Thyroid gland (tissue), 4 donors: Measurements from ENCODE around the gene TRAPPC6A.

Experiments
- CTCF ChIP-seq, 6 experiments: fragments of 200-600 bp in 3 of 6; fragments of 450-650 bp in 3 of 6; sonication (generic) in 3 of 6; IDR thresholded peaks; one replicate each; pipeline ENCODE4 v1.5.1; 2016 to 2019; ENCODE audit warnings: antibody characterized with exemption in 6 of 6, mild to moderate bottlenecking in 2 of 6, inconsistent platforms in 1 of 6, moderate library complexity in 1 of 6
- POLR2A ChIP-seq, 2 donors: fragments of 450-650 bp; IDR thresholded peaks; one replicate each; pipeline ENCODE4 v1.6.1; 2017; ENCODE audit warnings: antibody characterized with exemption in 2 of 2, mild to moderate bottlenecking in 2 of 2, moderate library complexity in 1 of 2

DNA sequence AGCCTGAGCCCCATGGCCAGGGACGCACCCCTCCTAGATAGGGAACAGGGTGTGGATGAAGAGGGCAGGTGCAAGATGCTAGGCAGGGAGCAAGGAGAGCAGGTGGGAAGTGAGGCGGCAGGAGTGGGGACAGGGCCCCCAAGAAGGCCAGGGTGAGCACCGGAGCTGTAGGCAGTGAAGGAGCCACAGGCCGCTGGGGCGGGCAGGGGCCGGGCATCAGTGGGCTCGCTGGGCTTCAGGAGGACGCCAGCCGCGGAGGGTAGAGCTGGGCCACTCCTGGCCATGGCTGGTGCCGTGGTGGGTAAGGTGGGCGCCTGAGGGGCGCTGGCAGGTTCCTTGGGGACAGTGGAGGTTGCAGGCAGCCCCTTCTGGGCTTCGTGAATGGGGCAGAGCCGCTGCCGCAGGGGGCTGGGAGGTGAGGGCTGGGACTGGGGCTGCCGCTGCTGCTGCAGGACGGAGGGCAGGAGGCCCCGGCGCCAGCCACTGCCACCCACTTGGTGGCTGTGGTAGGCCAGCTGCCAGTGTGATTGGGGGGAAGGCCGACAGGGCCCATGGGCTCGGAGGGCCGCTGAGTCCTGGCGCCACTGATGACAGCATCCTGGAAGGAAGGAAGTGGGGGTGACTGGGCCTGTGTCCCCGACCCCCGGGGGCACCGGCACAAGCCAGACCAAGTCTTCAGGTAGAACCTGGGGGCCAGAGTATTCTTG lies 19.4 kb downstream of the TRAPPC6A start:
- TF ChIP-seq POLR2A (IDR thresholded peaks at IDR 0.05) (no peak), CTCF (IDR thresholded peaks at IDR 0.05) (no peak)
